ENCODE measurements around the gene RSPH1.

Gene RSPH1

GRCh38 chr21:42461881-42462877 lies 33.8 kb downstream of the RSPH1 start:
- no peak for DNase-seq

GRCh38 chr21:42461185-42461520 lies 34.9 kb downstream of the RSPH1 start:
- no peak for DNase-seq

- peak; percentile 47 to 78 (median 64) for DNase-seq
These were observed 35.4 kb downstream of the RSPH1 start for GRCh38 chr21:42460391-42461184.

- DNase-seq, result no peak
These were observed 36.3 kb downstream of the RSPH1 start for GRCh38 chr21:42459546-42460215.

- no peak for DNase-seq
These were observed 37.0 kb downstream of the RSPH1 start for GRCh38 chr21:42459082-42459460.

- DNase-seq, result peak in 3 of 6 experiments; percentile 30 to 44 (median 42)
These were observed 39.6 kb downstream of the RSPH1 start for GRCh38 chr21:42456457-42456856.

GRCh38 chr21:42455754-42456440 lies 40.1 kb downstream of the RSPH1 start:
- no peak for DNase-seq

- DNase-seq, result no peak
These were observed 40.8 kb downstream of the RSPH1 start for GRCh38 chr21:42455196-42455595.

- no peak for DNase-seq
These were observed 41.2 kb downstream of the RSPH1 start for GRCh38 chr21:42454786-42455185.

- DNase-seq, result no peak
These were observed 41.9 kb downstream of the RSPH1 start for GRCh38 chr21:42453986-42454570.

GRCh38 chr21:42453224-42453985 lies 42.6 kb downstream of the RSPH1 start:
- no peak for DNase-seq

- DNase-seq, result no peak
These were observed 43.4 kb downstream of the RSPH1 start for GRCh38 chr21:42452401-42453223.

GRCh38 chr21:42451941-42452340 lies 44.1 kb downstream of the RSPH1 start:
- no peak for DNase-seq

GRCh38 chr21:42448686-42449085 lies 47.3 kb downstream of the RSPH1 start:
- DNase-seq, result no peak

- no peak for DNase-seq
These were observed 48.3 kb downstream of the RSPH1 start for GRCh38 chr21:42447732-42448131.

- DNase-seq, result no peak
These were observed 48.8 kb downstream of the RSPH1 start for GRCh38 chr21:42447182-42447581.

GRCh38 chr21:42446531-42446930 lies 49.5 kb downstream of the RSPH1 start:
- no peak for DNase-seq

- DNase-seq, result no peak
These were observed 50.7 kb downstream of the RSPH1 start for GRCh38 chr21:42445311-42445710.

GRCh38 chr21:42444745-42445059 lies 51.3 kb downstream of the RSPH1 start:
- DNase-seq, result no peak

- DNase-seq, result no peak
These were observed 51.9 kb downstream of the RSPH1 start for GRCh38 chr21:42443876-42444744.
